AML-193 (cell line): ENCODE data around the gene CABP7.

ENCODE experiments used
- DNase-seq, 2 experiments: peaks; one replicate each; lab custom pipeline; 2025; lab: John Stamatoyannopoulos, UW

Gene CABP7

GRCh38 chr22:29773233-29773632 is 53.4 kb downstream of the CABP7 start:
- DNase-seq = no peak

- no peak for DNase-seq
Measured at GRCh38 chr22:29780220-29780619, 60.4 kb downstream of the CABP7 start.

GRCh38 chr22:29780748-29781676 is 61.2 kb downstream of the CABP7 start:
- DNase-seq = no peak
